Caco-2 (cell line): ENCODE data around the gene MOV10L1. TPM values are rescaled to one million over a fixed set of nuclear protein-coding genes. Genes with fewer than 3 reads are reported as not detected.

Experiments used
- BruUV-seq: library from RNA; stranded (reverse); fragments of 400-500 nt; replicated peaks from 2 replicates; lab custom pipeline; 2021; lab: Mats Ljungman, UMichigan
- CTCF ChIA-PET: fragments of 300-600 bp; sonication (Branson Sonifier 250); formaldehyde crosslinking; loops from one replicate; lab custom pipeline; 2022; ENCODE audit warnings: antibody characterized with exemption; lab: Charles Lee
- POLR2A ChIA-PET: fragments of 300-600 bp; sonication (Branson Sonifier 250); formaldehyde crosslinking; loops from one replicate; lab custom pipeline; 2022; ENCODE audit warnings: antibody characterized with exemption; lab: Charles Lee
- DNase-seq, 2 experiments: peaks; one replicate each; pipeline versions ENCODE4 v3.0.0 to v3.0.0-alpha.2; 2020 to 2022
- H3K27me3 ChIP-seq: replicated peaks from 2 replicates; pipeline ENCODE4 v1.6.0; 2011; ENCODE audit warnings: low read length; ENCODE audit not compliant: control insufficient read depth, insufficient read depth
- H3K36me3 ChIP-seq: 2 replicates; pipeline ENCODE4 v1.5.1; 2011; ENCODE audit warnings: low read length; ENCODE audit not compliant: control insufficient read depth, insufficient read depth
- H3K4me1 ChIP-seq: fragments of 250-450 bp; sonication (Bioruptor Pico); 2 replicates; pipeline ENCODE4 v1.5.1; 2020; ENCODE audit warnings: mild to moderate bottlenecking
- H3K4me3 ChIP-seq: 2 replicates; pipeline ENCODE4 v1.5.1; 2011; ENCODE audit warnings: low read depth, mild to moderate bottlenecking, control low read depth, low read length
- H3K9me3 ChIP-seq: fragments of 250-450 bp; sonication (Bioruptor Pico); 2 replicates; pipeline ENCODE4 v1.5.1; 2020; ENCODE audit warnings: mild to moderate bottlenecking, moderate library complexity
- H3K27ac Mint-ChIP-seq: one replicate; pipeline ENCODE4 v1.8.0; 2022; ENCODE audit warnings: mixed read lengths; ENCODE audit not compliant: unreplicated experiment
- H3K27me3 Mint-ChIP-seq: one replicate; pipeline ENCODE4 v1.8.0; 2022; ENCODE audit warnings: mixed read lengths; ENCODE audit not compliant: insufficient read depth, unreplicated experiment
- H3K36me3 Mint-ChIP-seq: one replicate; pipeline ENCODE4 v1.8.0; 2022; ENCODE audit warnings: mild to moderate bottlenecking, mixed read lengths; ENCODE audit not compliant: insufficient read depth, unreplicated experiment
- H3K4me1 Mint-ChIP-seq: one replicate; pipeline ENCODE4 v1.8.0; 2022; ENCODE audit warnings: low read depth, mixed read lengths; ENCODE audit not compliant: unreplicated experiment
- H3K4me3 Mint-ChIP-seq: one replicate; pipeline ENCODE4 v1.8.0; 2022; ENCODE audit warnings: mild to moderate bottlenecking, moderate library complexity, mixed read lengths; ENCODE audit not compliant: unreplicated experiment
- H3K9me3 Mint-ChIP-seq: one replicate; pipeline ENCODE4 v1.8.0; 2022; ENCODE audit warnings: mixed read lengths; ENCODE audit not compliant: unreplicated experiment
- intact Hi-C: fragments of 100-400 bp; cut with micrococcal nuclease; formaldehyde crosslinking; loops from one replicate; pipeline ENCODE4 v1.10.0; 2022; ENCODE audit not compliant: unreplicated experiment
- total RNA-seq: library from RNA; stranded (reverse); gene quantifications from 2 replicates; pipeline ENCODE4 v1.2.3, GENCODE V29; 2022
- TF ChIP-seq, protein P1 (sequence below), 2 experiments: fragments of 200-600 bp in 1 of 2; IDR thresholded peaks; 1 replicate in 1 of 2; 2 replicates in 1 of 2; pipeline versions ENCODE4 v1.5.1 to v1.8.0; 2011 to 2022; ENCODE audit warnings: antibody characterized with exemption in 1 of 2, control low read depth in 1 of 2, inconsistent platforms in 1 of 2, low read depth in 1 of 2, low read length in 1 of 2, mild to moderate bottlenecking in 1 of 2, moderate library complexity in 1 of 2; ENCODE audit not compliant: insufficient read depth in 1 of 2, severe bottlenecking in 1 of 2, unreplicated experiment in 1 of 2

Gene MOV10L1
- total RNA-seq, 1 experiment from 2014 or later = not detected

- Histone ChIP-seq H3K4me1 (no peaks in the 10 kb centered on the region), H3K27me3 (no peaks in the 10 kb centered on the region; the same call in 1 of the 2 replicates), H3K36me3 (no peaks in the 10 kb centered on the region), H3K9me3 (no peaks in the 10 kb centered on the region), H3K4me3 (no peak overlapping the region)
- no peak for DNase-seq
- no TSS peak for BruUV-seq
- Mint-ChIP-seq H3K4me3 (no peak overlapping the region), H3K4me1 (no peaks in the 10 kb centered on the region), H3K27ac (no peak overlapping the region), H3K9me3 (no peaks in the 10 kb centered on the region), H3K27me3 (peaks cover 5% of the 10 kb centered on the region), H3K36me3 (no peaks in the 10 kb centered on the region)
- TF ChIP-seq, protein P1, sequence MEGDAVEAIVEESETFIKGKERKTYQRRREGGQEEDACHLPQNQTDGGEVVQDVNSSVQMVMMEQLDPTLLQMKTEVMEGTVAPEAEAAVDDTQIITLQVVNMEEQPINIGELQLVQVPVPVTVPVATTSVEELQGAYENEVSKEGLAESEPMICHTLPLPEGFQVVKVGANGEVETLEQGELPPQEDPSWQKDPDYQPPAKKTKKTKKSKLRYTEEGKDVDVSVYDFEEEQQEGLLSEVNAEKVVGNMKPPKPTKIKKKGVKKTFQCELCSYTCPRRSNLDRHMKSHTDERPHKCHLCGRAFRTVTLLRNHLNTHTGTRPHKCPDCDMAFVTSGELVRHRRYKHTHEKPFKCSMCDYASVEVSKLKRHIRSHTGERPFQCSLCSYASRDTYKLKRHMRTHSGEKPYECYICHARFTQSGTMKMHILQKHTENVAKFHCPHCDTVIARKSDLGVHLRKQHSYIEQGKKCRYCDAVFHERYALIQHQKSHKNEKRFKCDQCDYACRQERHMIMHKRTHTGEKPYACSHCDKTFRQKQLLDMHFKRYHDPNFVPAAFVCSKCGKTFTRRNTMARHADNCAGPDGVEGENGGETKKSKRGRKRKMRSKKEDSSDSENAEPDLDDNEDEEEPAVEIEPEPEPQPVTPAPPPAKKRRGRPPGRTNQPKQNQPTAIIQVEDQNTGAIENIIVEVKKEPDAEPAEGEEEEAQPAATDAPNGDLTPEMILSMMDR (IDR thresholded peaks at IDR 0.05; ENCODE audit: insufficient read depth in 1 of 2, low read depth in 1 of 2, low read length in 1 of 2, severe bottlenecking in 1 of 2, unreplicated experiment in 1 of 2) = no peak
- intact Hi-C loops = no loop called here
- ChIA-PET POLR2A (interaction anchor here (0.6 kb wide), 1 partner anchor 72 kb away, joined by 3 read pairs; no protein-coding TSS in a partner anchor), CTCF (no interaction called here)
Measured at GRCh38 chr22:50157709-50158375, 68.0 kb downstream of the MOV10L1 start.

DNA sequence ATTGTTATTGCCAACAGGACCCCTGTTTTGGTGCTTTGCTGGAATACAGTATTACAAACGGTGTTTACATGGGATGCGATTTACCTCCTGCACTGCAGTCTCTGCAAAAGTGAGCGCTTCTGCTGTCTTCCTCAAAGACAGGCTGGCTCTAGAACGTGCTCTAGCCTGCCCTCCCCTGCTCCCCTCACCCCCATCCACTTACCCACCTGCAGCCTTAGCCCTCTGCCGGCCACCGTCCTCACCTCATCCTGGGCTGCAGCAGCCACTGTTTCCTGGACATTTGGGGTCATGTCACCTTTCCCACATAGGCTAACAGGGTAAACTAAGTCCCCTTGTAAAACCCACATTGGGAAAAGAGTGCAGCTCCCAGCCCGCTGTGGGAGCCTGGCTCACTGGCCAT lies 71.1 kb downstream of the MOV10L1 start:
- POLR2A ChIA-PET = no interaction called here
- intact Hi-C loops = no loop called here
- Mint-ChIP-seq H3K9me3 (no peaks in the 10 kb centered on the region), H3K4me3 (no peak overlapping the region), H3K4me1 (no peaks in the 10 kb centered on the region), H3K27ac (no peak overlapping the region), H3K36me3 (no peaks in the 10 kb centered on the region), H3K27me3 (peaks cover 5% of the 10 kb centered on the region)
- no peak for DNase-seq
- CTCF ChIA-PET = no interaction called here
- no TSS peak for BruUV-seq
- Histone ChIP-seq H3K9me3 (no peaks in the 10 kb centered on the region), H3K4me1 (no peaks in the 10 kb centered on the region), H3K27me3 (no peaks in the 10 kb centered on the region; the same call in 1 of the 2 replicates), H3K36me3 (no peaks in the 10 kb centered on the region), H3K4me3 (no peak overlapping the region)
- TF ChIP-seq, protein P1 (IDR thresholded peaks at IDR 0.05; ENCODE audit: insufficient read depth in 1 of 2, low read depth in 1 of 2, low read length in 1 of 2, severe bottlenecking in 1 of 2, unreplicated experiment in 1 of 2) = no peak

GRCh38 chr22:50161508-50162390 lies 71.9 kb downstream of the MOV10L1 start:
- no peaks in the 10 kb centered on the region for H3K36me3 ChIP-seq
- H3K9me3 Mint-ChIP-seq = no peaks in the 10 kb centered on the region
- no TSS peak for BruUV-seq

More at GRCh38 chr22:50161508-50162390, 71.9 kb downstream of the MOV10L1 start:
- Mint-ChIP-seq H3K27ac (no peak overlapping the region), H3K36me3 (no peaks in the 10 kb centered on the region), H3K27me3 (peaks cover 5% of the 10 kb centered on the region), H3K4me3 (no peak overlapping the region), H3K4me1 (no peaks in the 10 kb centered on the region)
- no peaks in the 10 kb centered on the region; the same call in 1 of the 2 replicates for H3K27me3 ChIP-seq
- no peaks in the 10 kb centered on the region for H3K9me3 ChIP-seq
- no peaks in the 10 kb centered on the region for H3K4me1 ChIP-seq
- DNase-seq = no peak
- TF ChIP-seq, protein P1 (IDR thresholded peaks at IDR 0.05; ENCODE audit: insufficient read depth in 1 of 2, low read depth in 1 of 2, low read length in 1 of 2, severe bottlenecking in 1 of 2, unreplicated experiment in 1 of 2) = no peak
- intact Hi-C loops = no loop called here
- no peak overlapping the region for H3K4me3 ChIP-seq
- CTCF ChIA-PET = no interaction called here
- POLR2A ChIA-PET = no interaction called here
